M059J (cell line): Measurements from ENCODE around the gene EIF3K. TPM values are rescaled to one million over a fixed set of nuclear protein-coding genes. Genes with fewer than 3 reads are reported as not detected.

Experiments used
- DNase-seq: peaks from one replicate; pipeline ENCODE4 v3.0.0-alpha.2; 2012; ENCODE audit warnings: low read depth
- total RNA-seq: library from RNA; depleted of rRNA; stranded (reverse); fragments of >200 nt; shearing (Covaris generic); gene quantifications from 2 replicates; pipeline ENCODE4 v1.2.3, GENCODE V29; 2014

The EIF3K gene
- total RNA-seq, 1 experiment from 2014 or later, result 615 TPM

DNA sequence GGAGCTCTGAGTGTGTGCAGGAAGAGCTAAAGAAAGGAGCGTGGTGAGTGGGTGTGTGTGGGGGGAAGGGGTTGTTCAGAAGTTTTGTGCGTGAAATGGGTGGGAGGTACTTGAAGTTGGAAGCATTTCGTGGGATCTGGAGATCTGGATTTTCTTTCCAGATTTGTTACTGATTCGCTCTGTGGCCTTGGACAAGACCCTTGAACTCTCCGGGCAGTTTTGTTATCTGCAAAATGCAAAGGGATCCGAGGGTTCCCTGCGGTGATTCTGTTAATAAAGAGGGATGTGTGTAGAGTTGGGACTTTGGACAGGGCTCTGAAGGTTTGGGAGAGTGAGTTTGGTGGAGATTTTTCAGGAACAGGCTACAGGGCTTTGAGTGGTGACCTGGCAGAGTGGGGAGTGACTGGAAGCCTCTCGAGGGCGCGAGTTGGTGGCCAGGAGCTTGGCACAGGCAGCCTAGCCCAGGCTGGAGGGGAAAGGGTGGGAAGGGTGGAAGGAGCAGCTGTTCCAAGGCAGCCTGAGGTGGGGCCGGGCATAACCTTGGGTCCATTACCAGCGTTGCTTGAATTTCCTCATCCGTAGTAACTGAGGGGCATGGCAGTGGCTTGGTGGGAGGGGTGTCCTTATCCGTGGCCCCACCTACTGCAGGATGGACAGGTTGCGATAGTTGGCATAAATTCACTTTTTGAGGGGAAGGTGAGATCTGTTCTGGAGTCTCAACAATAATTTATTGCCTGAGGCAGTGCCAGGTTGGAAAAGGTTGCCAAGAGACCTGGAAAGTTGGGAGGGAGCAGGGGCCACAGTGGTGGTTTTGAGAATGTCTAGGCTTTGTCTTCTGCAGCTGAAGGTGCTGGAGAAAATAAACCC, 30.6 kb downstream of the EIF3K start:
- peak; percentile 83 for DNase-seq

DNA sequence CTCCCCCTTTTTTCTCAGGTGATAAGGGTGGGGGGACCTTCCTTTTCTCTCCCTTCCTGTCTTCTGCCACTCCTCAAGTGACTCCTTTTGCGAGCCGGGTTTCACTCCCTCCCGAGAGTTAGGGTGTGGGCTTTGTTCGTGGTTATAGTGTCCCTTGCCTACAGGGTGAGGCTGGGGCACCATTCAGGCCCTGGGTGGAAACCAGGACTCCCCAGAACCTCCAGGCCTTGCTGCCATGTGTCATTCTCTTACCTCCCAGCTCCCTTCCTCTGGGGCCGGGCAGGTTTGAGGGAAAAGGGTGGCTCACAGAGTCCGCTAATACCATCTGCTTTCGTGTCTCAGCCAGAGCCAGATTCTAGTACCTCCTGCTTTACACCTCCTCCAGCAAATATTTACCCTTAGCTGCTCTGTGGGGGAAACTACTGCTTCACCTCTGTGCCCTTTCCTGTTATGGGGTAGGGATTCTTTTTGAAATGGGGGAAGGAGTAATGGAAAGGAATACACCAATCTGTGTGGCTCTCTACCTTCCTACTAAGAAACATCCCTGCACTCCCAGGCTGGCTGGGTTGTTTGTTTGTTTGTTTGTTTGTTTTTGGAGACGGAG, 31.3 kb downstream of the EIF3K start:
- peak; percentile 71 for DNase-seq

DNA sequence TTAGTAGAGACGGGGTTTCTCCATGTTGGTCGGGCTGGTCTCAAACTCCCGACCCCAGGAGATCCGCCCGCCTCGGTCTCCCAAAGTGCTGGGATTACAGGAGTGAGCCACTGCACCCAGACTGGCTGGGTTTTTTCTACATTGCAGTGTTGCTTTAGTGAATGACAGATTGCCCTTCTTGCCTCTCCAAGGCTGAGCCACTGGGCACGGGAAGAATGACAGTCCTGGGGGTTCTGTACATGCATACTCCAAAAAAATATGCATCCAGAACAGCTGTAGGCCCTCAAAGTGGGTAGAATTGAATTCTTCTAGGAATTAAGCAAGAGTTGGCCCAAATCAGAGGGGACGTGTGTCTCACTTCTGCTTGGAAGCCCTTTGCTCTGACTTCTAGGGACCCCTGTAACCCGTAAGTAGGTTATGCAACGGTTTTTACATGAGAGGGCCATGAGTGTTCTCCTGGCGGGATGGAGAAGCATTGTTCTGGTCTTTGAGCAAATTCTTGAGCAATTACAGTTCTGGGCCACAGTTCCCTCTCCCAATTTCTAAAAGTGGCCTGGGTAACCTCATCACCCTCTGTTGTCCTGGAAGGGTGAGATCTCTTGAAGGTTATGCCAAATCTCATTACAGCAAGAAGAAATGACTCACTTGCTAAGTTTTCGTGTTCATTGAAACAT, 32.1 kb downstream of the EIF3K start:
- peak; percentile 96 for DNase-seq

DNA sequence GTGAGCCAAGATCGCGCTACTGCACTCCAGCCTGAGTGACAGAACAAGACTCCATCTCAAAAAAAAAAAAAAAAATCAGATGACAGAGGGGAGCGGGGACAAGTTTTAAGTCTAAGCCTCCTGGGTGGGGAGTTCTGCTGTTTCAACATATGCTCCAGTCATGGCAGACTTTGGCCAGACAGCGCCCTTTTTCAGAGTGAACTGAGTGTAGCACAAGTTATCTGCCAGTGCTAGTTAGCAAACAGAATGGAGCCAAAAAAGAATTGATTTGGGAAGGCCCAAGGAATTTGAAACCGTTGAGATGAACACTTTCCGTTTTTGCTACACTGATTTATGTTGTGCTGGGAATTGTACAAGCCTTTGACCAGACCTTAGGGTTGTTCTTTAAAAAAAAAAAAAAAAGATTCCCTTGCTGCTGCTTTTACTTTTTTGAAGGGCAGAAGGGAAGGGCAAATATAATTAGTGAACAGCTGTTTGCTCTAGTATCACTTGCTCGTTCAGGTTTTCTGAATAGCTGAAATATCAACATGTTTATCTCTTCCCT, 34.1 kb downstream of the EIF3K start:
- DNase-seq, result peak; percentile 34

DNA sequence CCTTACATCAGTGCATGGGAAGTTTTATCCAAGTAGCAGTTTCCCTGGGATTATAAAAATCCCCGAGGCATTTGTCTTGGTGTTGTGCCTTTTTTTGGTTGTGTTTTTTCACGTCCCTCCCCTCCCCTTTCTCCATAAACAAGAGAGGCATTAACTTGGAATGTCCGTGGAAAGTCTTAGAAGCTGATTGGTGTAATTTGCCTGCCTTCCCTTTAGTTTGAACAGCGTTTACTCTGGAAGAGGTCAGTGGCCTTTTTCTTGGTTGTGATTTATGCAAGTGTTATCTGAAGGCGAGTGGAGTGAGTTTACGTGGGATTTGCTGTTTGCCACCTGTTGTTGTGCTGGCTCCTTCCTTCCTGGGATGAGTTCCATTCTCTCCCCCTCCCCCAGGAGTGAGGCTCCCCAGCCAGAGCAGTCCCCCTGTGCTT, 35.7 kb downstream of the EIF3K start:
- DNase-seq, result peak; percentile 73

DNA sequence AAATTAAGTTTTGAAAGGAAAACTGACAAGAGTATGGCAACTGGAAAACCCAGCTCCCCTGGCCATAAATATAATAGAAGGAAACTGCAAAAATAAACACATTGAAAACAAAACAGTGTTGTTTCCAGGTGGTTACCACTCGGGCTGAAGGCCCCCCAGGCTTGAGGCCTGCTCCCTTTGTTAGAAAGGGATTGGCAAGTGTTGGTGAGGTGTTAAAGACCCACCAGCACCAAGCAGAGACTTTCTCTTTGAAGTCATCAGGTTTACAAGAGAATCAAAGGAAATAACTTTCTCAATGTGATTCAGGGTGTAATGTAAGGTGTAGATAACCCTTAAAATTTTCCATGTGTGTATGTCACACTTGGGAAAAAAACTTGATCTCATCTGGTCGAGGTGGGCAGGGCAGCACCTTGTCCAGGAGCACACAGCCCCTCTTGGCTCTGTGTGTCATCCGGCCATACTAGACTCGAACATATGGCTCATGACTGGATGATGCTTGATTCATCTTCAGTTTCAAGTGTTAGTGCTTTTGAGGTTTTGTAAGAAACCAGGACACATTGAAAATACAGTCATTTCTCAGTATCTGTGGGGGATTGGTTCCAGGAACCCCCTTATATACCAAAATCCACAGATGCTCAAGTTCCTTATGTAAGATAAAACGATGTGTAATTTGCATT, 36.3 kb downstream of the EIF3K start:
- peak; percentile 65 for DNase-seq

DNA sequence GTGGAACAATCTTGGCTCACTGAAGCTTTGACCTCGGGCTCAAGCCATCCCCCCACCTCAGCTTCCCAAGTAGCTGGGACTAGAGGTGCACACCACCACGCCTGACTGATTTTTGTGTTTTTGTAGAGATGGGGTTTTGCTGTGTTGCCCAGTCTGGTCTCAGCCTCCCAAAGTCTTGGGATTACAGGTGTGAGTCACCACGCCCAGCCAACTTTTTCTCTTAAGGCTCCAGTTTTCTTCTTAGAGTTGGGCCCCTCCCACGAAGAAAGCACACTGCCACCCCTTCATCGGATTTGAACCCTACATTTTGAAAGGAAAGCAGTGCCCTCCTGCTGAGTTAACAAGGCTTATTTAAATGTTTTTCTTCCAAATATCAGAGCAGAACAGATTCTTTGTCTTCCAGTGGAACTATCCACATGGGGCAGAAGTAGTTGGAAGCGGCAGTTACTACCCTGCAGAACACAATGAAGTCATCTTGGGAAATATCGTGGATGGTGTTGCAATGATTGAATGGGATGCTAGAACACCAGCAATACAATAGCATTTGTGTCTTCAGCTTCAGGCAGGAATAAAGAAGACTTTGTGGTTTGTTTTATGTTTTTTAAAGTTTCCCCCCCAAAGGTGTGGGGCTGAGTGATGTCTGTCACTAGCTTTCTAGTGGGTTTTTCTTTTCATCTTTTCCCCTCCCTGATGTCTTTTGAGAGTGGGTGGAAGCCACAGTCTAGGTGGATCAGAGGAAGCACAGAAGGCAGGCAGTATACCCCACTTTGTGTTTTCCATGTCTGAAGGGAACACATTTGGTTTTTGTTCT, 37.4 kb downstream of the EIF3K start:
- peak; percentile 76 for DNase-seq

DNA sequence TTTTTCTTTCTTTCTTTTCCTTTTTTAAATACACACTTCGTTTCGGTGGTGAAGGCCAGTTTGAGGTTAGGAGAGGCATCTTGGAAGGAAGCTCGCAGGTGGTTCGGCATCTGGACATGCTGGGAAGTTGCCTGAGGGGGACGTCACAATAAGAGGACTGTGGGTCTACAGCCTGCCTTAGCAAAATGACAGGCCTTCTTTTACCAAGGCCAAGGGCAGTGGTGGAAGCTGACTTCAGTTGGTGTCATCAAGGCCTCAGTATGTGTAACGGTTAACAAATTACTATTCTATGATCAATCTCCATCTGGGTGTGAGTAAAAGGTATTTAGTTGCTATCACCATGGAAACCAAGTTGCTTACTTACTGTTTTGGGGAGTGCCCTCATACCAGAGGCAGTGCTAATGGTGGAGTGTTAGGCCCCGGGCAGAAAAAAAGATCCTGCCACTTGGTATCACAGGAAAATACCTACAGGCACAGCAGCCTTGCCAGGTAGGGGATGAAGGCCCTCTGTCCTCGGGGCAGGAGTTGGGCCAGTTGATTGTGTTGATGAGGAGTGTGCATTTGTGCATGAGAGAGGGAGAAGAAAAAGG, 38.7 kb downstream of the EIF3K start:
- DNase-seq, result peak; percentile 98

DNA sequence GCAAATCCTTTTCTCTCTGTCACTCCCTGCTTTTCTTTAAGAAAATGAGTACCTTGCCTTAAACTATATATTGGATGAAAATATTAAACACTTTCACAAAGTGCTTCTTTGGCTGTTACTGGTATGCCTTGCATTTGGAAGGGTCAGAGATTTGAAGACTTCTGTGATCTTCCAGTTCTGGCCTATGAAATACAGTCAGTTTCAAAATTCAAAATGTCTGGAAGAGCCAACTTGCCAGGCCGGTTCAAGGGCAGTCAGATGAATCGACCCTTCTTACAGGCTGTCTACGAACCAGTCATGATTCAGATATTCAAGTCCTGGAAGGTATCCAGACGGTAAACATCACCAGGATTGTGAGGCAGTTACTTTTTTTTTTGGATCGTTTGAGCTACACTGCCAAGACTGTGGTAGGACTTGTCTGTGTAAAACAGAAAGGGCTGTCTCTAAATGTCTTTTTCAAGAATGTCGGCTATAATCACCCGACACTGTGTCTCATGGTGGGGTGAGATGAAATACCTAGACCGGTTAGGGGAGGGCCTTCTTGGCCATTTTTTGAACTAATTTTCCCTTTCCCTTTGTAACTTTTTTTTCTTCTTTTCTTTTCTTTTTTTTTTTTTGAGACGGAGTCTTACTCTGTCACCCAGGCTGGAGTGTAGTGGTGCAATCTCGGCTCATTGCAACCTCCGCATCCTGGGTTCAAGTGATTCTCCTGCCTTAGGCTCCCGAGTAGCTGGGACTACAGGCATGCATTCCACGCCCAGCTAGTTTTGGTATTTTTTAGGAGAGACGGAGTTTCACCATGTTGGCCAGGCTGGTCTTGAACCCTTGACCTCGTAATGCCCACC, 39.7 kb downstream of the EIF3K start:
- DNase-seq, result peak; percentile 100

DNA sequence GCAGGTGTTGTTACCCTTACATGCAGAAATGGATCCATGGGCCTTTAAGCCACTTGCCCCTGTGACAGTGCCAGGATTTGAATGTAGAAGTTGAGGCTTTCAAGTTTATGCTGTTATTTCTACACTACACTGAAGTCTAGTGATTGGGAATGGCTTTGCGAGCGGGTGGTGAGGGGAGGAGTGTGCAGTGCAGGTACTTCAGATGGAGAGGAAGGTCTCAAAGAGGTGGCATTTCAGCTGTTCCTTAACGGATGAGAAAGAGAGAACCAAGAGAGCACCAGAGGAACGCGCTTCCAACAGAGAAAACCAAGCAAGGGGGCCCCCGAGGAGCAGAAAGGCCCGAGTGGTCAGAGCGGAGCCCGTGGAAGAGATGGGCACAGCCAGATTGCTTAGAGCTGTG, 41.7 kb downstream of the EIF3K start:
- DNase-seq, result no peak

DNA sequence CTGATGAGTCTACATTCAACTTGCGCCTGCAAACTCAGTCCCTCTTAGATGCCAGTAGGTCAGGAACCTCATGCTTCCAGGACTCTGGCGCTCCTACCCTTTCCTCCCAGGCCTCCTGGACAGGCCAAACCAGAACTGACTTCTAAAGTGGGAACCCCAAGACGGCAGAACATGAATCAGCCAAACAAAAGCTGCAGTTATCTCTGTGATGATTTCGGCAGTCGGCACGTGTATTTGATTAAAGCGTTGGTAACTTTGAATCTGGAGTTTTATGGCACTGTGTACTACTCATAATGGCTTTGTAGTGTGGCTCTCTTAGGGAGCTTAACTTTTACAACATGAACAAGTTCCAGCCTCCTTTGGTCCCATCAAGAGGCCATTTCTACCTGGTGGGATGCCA, 42.1 kb downstream of the EIF3K start:
- no peak for DNase-seq

DNA sequence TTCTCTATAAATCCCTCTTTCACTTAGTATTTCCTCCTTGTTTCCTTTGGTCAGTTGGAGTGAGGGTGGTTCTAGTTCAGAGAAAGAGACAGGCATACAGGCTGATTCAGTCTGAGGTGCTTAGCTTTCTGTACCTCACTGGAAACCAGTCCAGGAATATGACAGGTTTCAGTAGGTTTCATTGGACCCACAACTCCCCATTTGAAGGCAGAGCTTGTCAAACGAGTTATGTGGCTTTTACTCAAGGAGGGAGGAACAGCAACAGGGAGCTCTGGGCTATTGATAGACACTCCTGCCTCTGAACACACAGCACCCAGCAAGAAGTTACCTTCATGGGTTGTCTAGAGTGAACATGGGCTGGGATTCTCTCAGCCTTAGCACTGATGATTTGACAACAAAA, 43.0 kb downstream of the EIF3K start:
- DNase-seq, result no peak

DNA sequence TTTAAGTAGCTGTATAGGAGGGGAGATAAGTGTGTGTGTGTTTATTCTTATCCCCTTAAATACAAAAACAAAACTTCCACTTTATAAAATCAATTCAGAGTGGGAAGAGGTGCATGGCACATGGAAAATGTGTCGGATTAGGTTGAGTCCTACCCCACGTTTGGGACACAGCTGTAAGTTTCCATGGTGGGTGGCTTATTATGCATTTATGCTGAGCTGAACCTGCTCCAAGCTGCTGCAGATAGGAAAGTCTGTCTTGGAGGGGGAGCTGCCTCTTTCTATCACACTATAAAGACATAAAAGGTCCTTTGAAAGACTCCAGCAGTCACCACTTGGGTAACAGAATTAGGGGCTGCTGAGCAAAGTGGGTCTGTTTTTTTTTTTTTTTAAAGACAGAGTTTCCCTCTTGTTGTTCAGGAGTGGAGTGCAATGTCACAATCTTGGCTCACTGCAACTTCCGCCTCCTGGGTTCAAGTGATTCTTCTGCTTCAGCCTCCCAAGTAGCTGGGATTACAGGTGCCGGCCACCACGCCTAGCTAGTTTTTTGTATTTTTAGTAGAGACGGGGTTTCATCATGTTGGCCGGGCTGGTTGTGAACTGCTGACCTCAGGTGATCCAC, 43.7 kb downstream of the EIF3K start:
- DNase-seq, result no peak

DNA sequence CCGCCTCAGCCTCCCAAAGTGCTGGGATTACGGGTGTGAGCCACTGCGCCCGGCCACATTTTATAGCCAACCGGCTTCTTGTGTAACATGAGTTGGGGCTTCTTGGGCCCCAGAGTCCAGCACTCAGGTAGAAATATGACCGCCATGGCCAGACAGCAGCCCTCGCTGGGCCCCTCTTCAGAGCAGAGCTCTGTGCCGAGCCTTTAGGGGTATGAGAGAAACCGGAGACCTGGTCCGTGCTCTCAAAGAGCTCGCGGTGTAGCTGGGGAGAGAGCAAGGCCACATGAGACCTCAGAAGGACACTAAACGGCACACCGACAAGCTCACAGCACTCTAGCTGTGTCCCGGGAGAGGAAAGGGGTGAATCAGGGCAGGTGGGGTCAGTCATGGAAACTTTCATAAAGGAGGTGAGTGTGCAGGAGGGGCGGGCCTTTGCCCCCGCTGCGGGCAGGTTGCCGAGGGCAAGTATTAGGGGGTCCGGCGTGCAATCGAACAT, 44.2 kb downstream of the EIF3K start:
- no peak for DNase-seq

DNA sequence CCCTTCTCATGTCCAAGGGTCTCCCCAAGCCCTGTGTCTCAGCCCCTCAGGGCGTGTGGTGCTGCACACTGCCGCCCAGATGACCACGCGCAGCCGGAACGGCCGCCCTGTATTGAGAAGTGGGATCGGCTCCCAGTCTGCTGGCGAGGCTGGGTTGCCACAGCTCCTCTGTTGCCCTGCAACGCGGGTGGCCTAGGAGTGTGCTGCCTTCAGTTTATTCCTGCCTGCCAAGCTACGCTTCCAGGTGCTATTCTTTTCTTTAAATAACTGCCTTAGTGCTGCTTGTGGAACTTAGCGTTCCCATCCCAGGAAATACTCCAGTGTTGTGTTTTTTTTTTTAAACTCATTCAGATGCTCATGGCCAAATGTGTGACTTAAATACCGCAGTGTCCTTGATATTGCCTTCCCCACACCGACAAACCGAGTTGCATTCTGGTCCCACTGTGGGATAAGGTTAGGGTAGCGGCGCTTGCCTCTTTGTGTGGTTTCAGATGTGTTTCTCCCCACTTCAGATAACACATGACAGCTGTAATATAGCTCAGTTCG, 45.0 kb downstream of the EIF3K start:
- peak; percentile 32 for DNase-seq

DNA sequence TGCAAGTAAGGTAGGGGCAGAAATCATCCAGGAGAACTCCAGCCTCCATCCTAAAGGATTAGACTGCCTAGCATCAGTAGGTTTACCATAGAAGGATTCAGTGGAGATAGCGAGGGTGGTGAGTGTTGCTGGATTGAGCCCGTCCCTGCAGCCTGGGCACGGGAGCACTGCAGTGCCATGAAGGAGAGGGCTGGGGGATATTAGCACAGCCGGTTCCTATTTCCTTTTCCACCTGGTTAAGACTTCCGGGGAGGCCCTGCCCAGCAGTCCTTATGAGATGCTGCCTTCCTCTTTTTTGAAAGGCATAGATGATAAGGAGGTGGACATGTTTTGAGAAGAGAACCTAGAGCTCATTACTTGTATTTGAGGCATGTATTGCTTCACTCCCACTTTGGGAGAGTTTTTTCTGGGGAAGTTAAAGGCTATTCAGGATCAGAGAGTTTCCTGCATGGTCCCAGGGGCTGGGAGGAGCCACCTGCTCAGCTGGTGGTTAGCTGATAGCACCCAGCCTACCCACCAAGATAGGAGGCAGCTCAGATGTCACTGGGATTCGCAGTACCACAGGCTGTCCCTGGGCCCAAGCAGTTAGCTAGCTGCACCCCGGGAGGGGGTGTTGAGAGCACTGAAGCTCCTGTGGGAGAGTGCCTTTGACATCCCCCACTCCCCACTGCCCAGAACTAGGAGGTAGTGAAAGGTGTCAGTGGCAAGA, 45.7 kb downstream of the EIF3K start:
- peak; percentile 64 for DNase-seq

DNA sequence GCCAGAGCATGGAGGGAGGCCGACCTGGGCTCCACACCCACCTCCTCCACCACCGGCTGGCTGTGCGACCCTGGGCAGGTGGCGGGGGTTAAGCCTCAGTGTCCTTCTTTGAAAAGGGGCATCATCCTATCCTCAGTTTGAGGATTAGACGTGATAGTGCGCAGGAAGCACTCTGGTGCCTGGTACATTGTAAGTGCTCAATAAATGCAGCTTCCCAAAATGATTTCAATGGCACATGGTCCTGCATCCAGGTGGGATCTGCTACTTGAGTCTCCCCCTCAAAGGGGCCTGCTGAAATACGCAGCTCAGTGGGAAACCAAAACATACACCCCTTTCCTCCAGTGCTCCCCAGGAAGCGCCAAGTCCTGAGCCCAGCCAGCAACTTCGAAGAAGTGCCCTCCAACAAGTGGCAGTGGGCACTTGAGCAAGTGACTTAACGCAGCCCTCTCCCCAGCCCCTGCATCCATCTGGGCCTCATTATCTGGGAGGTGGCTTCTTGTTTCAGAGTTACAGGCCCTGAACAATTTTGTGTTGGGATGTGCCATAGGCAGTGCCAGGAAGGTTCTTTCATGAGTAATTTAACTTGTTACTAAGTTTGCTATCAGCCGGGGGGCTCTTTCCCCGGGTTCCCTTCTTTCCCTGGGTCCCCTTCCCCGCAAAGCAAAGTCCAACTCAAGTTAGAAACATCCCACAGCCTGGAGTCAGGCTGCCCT, 46.4 kb downstream of the EIF3K start:
- no peak for DNase-seq
